ENCODE measurements around the gene TPSD1.
"Not testable (repeated sequence)": the region's sequence is repeated elsewhere in the genome, so short reads cannot be mapped to it uniquely, and the experiment has no call there.

The TPSD1 gene

GRCh38 chr16:1285669-1286512, 30.0 kb downstream of the TPSD1 start:
- Mint-ChIP-seq H3K27ac (no peak overlapping the region), H3K27me3 (peaks cover 25% of the 10 kb centered on the region), H3K4me1 (peaks cover 2% of the 10 kb centered on the region), H3K36me3 (ENCODE audit: low read depth) (no peaks in the 10 kb centered on the region), H3K9me3 (no peaks in the 10 kb centered on the region), H3K4me3 (no peak overlapping the region)
- DNase-seq (no peak), ATAC-seq (no peak)

- H3K4me3 Mint-ChIP-seq, result no peak overlapping the region
- DNase-seq (no peak), ATAC-seq (no peak)
- H3K36me3 Mint-ChIP-seq (ENCODE audit: low read depth), result no peaks in the 10 kb centered on the region
- H3K27ac Mint-ChIP-seq, result no peak overlapping the region
- no peaks in the 10 kb centered on the region for H3K9me3 Mint-ChIP-seq
- peaks cover 32% of the 10 kb centered on the region for H3K27me3 Mint-ChIP-seq
- H3K4me1 Mint-ChIP-seq, result peaks cover 2% of the 10 kb centered on the region
Observed at GRCh38 chr16:1286513-1287094, 30.7 kb downstream of the TPSD1 start.

- peaks cover 2% of the 10 kb centered on the region for H3K4me1 Mint-ChIP-seq
- DNase-seq (no peak), ATAC-seq (no peak)
- H3K9me3 Mint-ChIP-seq, result no peaks in the 10 kb centered on the region
- no peaks in the 10 kb centered on the region for H3K36me3 Mint-ChIP-seq (ENCODE audit: low read depth)
- peaks cover 43% of the 10 kb centered on the region for H3K27me3 Mint-ChIP-seq
- no peak overlapping the region for H3K27ac Mint-ChIP-seq
- no peak overlapping the region for H3K4me3 Mint-ChIP-seq
Observed at GRCh38 chr16:1287982-1288670, 32.3 kb downstream of the TPSD1 start.

GRCh38 chr16:1288813-1289476, 33.1 kb downstream of the TPSD1 start:
- Mint-ChIP-seq H3K36me3 (ENCODE audit: low read depth) (no peaks in the 10 kb centered on the region), H3K4me3 (no peak overlapping the region), H3K27me3 (peaks cover 46% of the 10 kb centered on the region), H3K4me1 (peaks cover 2% of the 10 kb centered on the region), H3K27ac (no peak overlapping the region), H3K9me3 (no peaks in the 10 kb centered on the region)
- no peak for ATAC-seq
- DNase-seq, result peak; percentile 32

GRCh38 chr16:1289477-1289866, 33.6 kb downstream of the TPSD1 start:
- peaks cover 48% of the 10 kb centered on the region for H3K27me3 Mint-ChIP-seq
- no peak overlapping the region for H3K4me3 Mint-ChIP-seq
- no peak for ATAC-seq

GRCh38 chr16:1290063-1290501, 34.2 kb downstream of the TPSD1 start:
- no peak overlapping the region for H3K27ac Mint-ChIP-seq
- ATAC-seq, result no peak
- H3K9me3 Mint-ChIP-seq, result no peaks in the 10 kb centered on the region
- no peaks in the 10 kb centered on the region for H3K36me3 Mint-ChIP-seq (ENCODE audit: low read depth)
- no peak overlapping the region for H3K4me3 Mint-ChIP-seq
- peaks cover 2% of the 10 kb centered on the region for H3K4me1 Mint-ChIP-seq
- DNase-seq, result no peak
- H3K27me3 Mint-ChIP-seq, result peaks cover 50% of the 10 kb centered on the region

More at GRCh38 chr16:1289477-1289866, 33.6 kb downstream of the TPSD1 start:
- H3K27ac Mint-ChIP-seq, result no peak overlapping the region
- DNase-seq, result no peak
- no peaks in the 10 kb centered on the region for H3K9me3 Mint-ChIP-seq
- no peaks in the 10 kb centered on the region for H3K36me3 Mint-ChIP-seq (ENCODE audit: low read depth)
- H3K4me1 Mint-ChIP-seq, result peaks cover 2% of the 10 kb centered on the region

- peaks cover 2% of the 10 kb centered on the region for H3K4me1 Mint-ChIP-seq
- no peaks in the 10 kb centered on the region for H3K36me3 Mint-ChIP-seq (ENCODE audit: low read depth)
- ATAC-seq, result no peak
- no peak overlapping the region for H3K27ac Mint-ChIP-seq
- no peaks in the 10 kb centered on the region for H3K9me3 Mint-ChIP-seq
- no peak for DNase-seq
- H3K27me3 Mint-ChIP-seq, result peaks cover 55% of the 10 kb centered on the region
- no peak overlapping the region for H3K4me3 Mint-ChIP-seq
Observed at GRCh38 chr16:1290860-1291575, 35.1 kb downstream of the TPSD1 start.

GRCh38 chr16:1291576-1291974, 35.7 kb downstream of the TPSD1 start:
- Mint-ChIP-seq H3K27ac (no peak overlapping the region), H3K4me1 (peaks cover 3% of the 10 kb centered on the region), H3K9me3 (no peaks in the 10 kb centered on the region), H3K36me3 (ENCODE audit: low read depth) (no peaks in the 10 kb centered on the region), H3K4me3 (no peak overlapping the region), H3K27me3 (peaks cover 55% of the 10 kb centered on the region)
- ATAC-seq, result no peak
- no peak for DNase-seq

GRCh38 chr16:1292208-1292607, 36.3 kb downstream of the TPSD1 start:
- H3K4me3 Mint-ChIP-seq; H3K4me1 Mint-ChIP-seq; ATAC-seq; H3K36me3 Mint-ChIP-seq (ENCODE audit: low read depth); DNase-seq; H3K9me3 Mint-ChIP-seq; H3K27ac Mint-ChIP-seq: not testable (repeated sequence)
- peaks cover 57% of the 10 kb centered on the region for H3K27me3 Mint-ChIP-seq

GRCh38 chr16:1292808-1293207, 36.9 kb downstream of the TPSD1 start:
- not testable (repeated sequence) for H3K27ac Mint-ChIP-seq; H3K4me3 Mint-ChIP-seq; H3K36me3 Mint-ChIP-seq (ENCODE audit: low read depth); H3K9me3 Mint-ChIP-seq; ATAC-seq; H3K4me1 Mint-ChIP-seq; DNase-seq
- peaks cover 54% of the 10 kb centered on the region for H3K27me3 Mint-ChIP-seq

- Mint-ChIP-seq H3K36me3 (ENCODE audit: low read depth) (no peaks in the 10 kb centered on the region), H3K9me3 (no peaks in the 10 kb centered on the region), H3K4me1 (peaks cover 9% of the 10 kb centered on the region), H3K27me3 (peaks cover 47% of the 10 kb centered on the region), H3K27ac (no peak overlapping the region), H3K4me3 (no peak overlapping the region)
- ATAC-seq (no peak), DNase-seq (no peak)
Observed at GRCh38 chr16:1293921-1294656, 38.2 kb downstream of the TPSD1 start.

GRCh38 chr16:1295465-1295864, 39.6 kb downstream of the TPSD1 start:
- ATAC-seq (no peak), DNase-seq (no peak)
- H3K27ac Mint-ChIP-seq, result no peak overlapping the region
- no peaks in the 10 kb centered on the region for H3K9me3 Mint-ChIP-seq
- peaks cover 8% of the 10 kb centered on the region for H3K4me1 Mint-ChIP-seq
- H3K4me3 Mint-ChIP-seq, result no peak overlapping the region
- no peaks in the 10 kb centered on the region for H3K36me3 Mint-ChIP-seq (ENCODE audit: low read depth)
- peaks cover 38% of the 10 kb centered on the region for H3K27me3 Mint-ChIP-seq

- not testable (repeated sequence) for ATAC-seq, H3K27ac Mint-ChIP-seq
Observed at GRCh38 chr16:1296688-1297017, 40.8 kb downstream of the TPSD1 start.

More at GRCh38 chr16:1296688-1297017, 40.8 kb downstream of the TPSD1 start:
- not testable (repeated sequence) for H3K4me3 Mint-ChIP-seq; DNase-seq; H3K9me3 Mint-ChIP-seq; H3K36me3 Mint-ChIP-seq (ENCODE audit: low read depth)
- H3K27me3 Mint-ChIP-seq, result peaks cover 28% of the 10 kb centered on the region
- peaks cover 13% of the 10 kb centered on the region for H3K4me1 Mint-ChIP-seq

All from activated naive CD8-positive, alpha-beta T cell treated with anti-CD3 and anti-CD28 coated beads, Interleukin-2, amount 50 U/mL, for 24 hours (primary cell).